GM19239 (cell line): Measurements from ENCODE around the gene AP4M1.
A peak's percentile ranks its signal among the peaks of the same experiment; 100 is the strongest.

Experiments used
- DNase-seq: peaks from one replicate; pipeline ENCODE4 v3.0.0; 2011; ENCODE audit warnings: low spot score; ENCODE audit not compliant: insufficient read length
- FAIRE-seq: peaks from 2 replicates; lab custom pipeline; 2011; peaks lifted over from hg19 to GRCh38; lab: Jason Lieb, UNC

The AP4M1 gene

GRCh38 chr7:100105534-100105933 lies 4.1 kb downstream of the AP4M1 start:
- DNase-seq (no peak), FAIRE-seq (no peak)

GRCh38 chr7:100106633-100107032 lies 5.2 kb downstream of the AP4M1 start:
- DNase-seq (no peak), FAIRE-seq (no peak)

GRCh38 chr7:100107125-100107737 lies 5.8 kb downstream of the AP4M1 start:
- no peak for FAIRE-seq
- DNase-seq: no peak

GRCh38 chr7:100107890-100108289 lies 6.4 kb downstream of the AP4M1 start:
- DNase-seq (no peak), FAIRE-seq (no peak)

- DNase-seq (no peak), FAIRE-seq (no peak)
Observed at GRCh38 chr7:100109521-100110163, 8.2 kb downstream of the AP4M1 start.

GRCh38 chr7:100111156-100111555 lies 9.7 kb downstream of the AP4M1 start:
- DNase-seq: no peak
- FAIRE-seq: no peak

- FAIRE-seq (no peak), DNase-seq (no peak)
Observed at GRCh38 chr7:100111914-100112313, 10.5 kb downstream of the AP4M1 start.

- DNase-seq: no peak
- FAIRE-seq: no peak
Observed at GRCh38 chr7:100115026-100115425, 13.6 kb downstream of the AP4M1 start.

GRCh38 chr7:100118388-100119071 lies 17.1 kb downstream of the AP4M1 start:
- DNase-seq: no peak
- no peak for FAIRE-seq

GRCh38 chr7:100119072-100119969 lies 17.9 kb downstream of the AP4M1 start, which contains the start of the genes CNPY4 and TAF6:
Gene CNPY4, plus strand, starts transcription at chr7:100119634. Its CDS starts 111 bp downstream, at chr7:100119745.
Gene TAF6, minus strand, starts transcription at chr7:100119358. Its CDS starts 5,149 bp downstream, at chr7:100114209.
- FAIRE-seq: peak; percentile 86
- DNase-seq: peak; percentile 97

GRCh38 chr7:100119970-100120732 lies 18.7 kb downstream of the AP4M1 start:
- no peak for FAIRE-seq
- DNase-seq: peak; percentile 36

GRCh38 chr7:100120733-100121036 lies 19.2 kb downstream of the AP4M1 start:
- DNase-seq (no peak), FAIRE-seq (no peak)

- DNase-seq (no peak), FAIRE-seq (no peak)
Observed at GRCh38 chr7:100122067-100122466, 20.6 kb downstream of the AP4M1 start.

GRCh38 chr7:100122568-100122967 lies 21.1 kb downstream of the AP4M1 start:
- no peak for FAIRE-seq

GRCh38 chr7:100124301-100125230 lies 23.1 kb downstream of the AP4M1 start:
- DNase-seq (no peak), FAIRE-seq (no peak)

More at GRCh38 chr7:100122568-100122967, 21.1 kb downstream of the AP4M1 start:
- no peak for DNase-seq

- FAIRE-seq (no peak), DNase-seq (no peak)
Observed at GRCh38 chr7:100126239-100126930, 24.9 kb downstream of the AP4M1 start.

- peak; percentile 89 for FAIRE-seq
- DNase-seq: peak; percentile 72
Observed at GRCh38 chr7:100126931-100127865, 25.8 kb downstream of the AP4M1 start, which contains the start of gene MBLAC1. Gene MBLAC1, plus strand, starts transcription at chr7:100126967. Its CDS starts 429 bp downstream, at chr7:100127396.
